Measurements from ENCODE around the gene ANAPC13.

- TF ChIP-seq RCOR1 (IDR thresholded peaks at IDR 0.05; ENCODE audit: insufficient replicate concordance, low read length) (no peak), POLR2A (IDR thresholded peaks at IDR 0.05; ENCODE audit: low read depth, low read length) (no peak), BHLHE40 (IDR thresholded peaks at IDR 0.05; ENCODE audit: low read depth, low read length) (no peak), RAD21 (IDR thresholded peaks at IDR 0.05; ENCODE audit: low read length) (no peak), CHD1 (IDR thresholded peaks at IDR 0.05; ENCODE audit: low read depth, low read length) (no peak)
- TF ChIP-seq, protein P1, sequence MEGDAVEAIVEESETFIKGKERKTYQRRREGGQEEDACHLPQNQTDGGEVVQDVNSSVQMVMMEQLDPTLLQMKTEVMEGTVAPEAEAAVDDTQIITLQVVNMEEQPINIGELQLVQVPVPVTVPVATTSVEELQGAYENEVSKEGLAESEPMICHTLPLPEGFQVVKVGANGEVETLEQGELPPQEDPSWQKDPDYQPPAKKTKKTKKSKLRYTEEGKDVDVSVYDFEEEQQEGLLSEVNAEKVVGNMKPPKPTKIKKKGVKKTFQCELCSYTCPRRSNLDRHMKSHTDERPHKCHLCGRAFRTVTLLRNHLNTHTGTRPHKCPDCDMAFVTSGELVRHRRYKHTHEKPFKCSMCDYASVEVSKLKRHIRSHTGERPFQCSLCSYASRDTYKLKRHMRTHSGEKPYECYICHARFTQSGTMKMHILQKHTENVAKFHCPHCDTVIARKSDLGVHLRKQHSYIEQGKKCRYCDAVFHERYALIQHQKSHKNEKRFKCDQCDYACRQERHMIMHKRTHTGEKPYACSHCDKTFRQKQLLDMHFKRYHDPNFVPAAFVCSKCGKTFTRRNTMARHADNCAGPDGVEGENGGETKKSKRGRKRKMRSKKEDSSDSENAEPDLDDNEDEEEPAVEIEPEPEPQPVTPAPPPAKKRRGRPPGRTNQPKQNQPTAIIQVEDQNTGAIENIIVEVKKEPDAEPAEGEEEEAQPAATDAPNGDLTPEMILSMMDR (conservative IDR thresholded peaks at IDR 0.05; ENCODE audit: low read depth, low read length) = no peak
These were observed 47.7 kb upstream of the ANAPC13 start for GRCh38 chr3:134533493-134533892.

Measured in IMR-90 (cell line).